ELF-1 (cell line): ENCODE measurements around the gene TECPR1.

Experiments
- DNase-seq: peaks from one replicate; pipeline ENCODE4 v3.0.0-alpha.2; 2016; ENCODE audit warnings: low read depth, low spot score

Gene TECPR1

GRCh38 chr7:98211221-98211675 is 40.8 kb downstream of the TECPR1 start, which contains the start of gene BHLHA15:
TSS of gene BHLHA15 (plus strand) at chr7:98211439. CDS start at chr7:98212310, 871 bp downstream.
- no peak for DNase-seq

DNA sequence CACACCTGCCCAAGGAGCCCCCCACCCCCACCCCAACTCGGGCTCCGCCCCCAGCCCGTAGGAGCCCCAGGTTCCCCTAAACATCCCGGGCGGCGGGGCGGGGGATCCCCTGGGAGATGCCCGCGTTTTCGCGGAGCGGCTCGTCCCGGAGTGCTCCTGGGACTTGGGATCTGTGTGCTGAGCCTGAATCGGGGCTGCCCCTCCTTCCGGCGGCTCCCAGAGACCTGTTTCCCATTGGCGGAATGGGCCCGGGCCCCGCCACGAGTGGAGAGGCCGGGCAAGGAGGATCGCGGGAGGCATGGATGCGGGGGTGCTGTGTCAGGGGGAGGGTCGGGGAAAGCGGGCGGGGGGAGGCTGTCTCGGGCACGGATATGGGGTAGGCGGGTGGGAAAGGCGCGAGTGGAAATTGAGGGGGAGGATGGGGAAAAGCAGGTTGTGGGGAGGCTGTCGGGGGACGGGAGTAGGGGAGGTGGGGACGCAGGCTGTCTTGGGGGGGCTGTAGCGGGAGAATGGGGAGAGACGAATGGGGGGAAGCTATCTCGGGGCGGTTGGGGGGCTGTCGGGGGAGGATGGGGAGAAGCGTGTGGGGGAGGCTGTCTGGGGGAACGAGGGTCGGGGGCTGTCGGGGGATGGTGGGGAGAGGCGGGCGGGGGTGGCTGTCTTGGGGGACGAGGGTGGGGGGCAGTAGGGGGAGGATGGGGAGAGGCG is 41.4 kb downstream of the TECPR1 start:
- DNase-seq, result no peak

DNA sequence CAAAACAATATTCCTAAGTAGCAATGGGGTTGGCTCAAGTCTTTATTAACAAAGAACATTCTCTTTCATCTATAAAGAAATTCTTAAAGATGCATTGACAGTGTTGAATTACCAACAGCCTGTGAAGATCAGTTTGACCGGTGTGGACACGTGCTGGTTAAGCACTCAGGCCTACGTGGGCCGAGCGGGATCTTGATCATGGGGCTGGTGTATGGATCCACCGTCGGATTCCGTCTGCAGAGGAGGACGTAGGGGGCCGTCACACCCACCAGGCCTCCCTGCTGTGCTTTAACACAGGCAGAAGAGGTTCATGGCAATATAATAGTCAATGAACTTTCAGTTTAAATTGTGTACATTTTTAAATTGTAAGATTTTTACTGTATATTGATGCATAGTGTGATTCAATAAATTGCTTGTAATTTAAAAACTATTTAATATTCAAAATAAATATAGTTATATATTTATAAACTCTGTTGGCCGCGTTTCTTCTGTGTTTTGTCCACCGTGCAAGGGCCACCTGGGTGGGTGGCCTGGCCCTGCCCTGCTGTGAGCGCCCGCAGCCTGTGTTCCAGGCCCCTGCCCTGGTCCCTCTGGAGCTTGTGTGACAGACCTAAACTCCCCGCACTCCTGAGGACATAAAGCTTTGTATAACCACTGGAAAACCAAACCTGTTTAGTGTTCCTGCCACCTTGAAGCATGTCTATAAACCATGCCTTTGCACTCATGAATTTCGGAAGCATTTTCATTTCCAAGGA is 42.7 kb downstream of the TECPR1 start:
- no peak for DNase-seq

DNA sequence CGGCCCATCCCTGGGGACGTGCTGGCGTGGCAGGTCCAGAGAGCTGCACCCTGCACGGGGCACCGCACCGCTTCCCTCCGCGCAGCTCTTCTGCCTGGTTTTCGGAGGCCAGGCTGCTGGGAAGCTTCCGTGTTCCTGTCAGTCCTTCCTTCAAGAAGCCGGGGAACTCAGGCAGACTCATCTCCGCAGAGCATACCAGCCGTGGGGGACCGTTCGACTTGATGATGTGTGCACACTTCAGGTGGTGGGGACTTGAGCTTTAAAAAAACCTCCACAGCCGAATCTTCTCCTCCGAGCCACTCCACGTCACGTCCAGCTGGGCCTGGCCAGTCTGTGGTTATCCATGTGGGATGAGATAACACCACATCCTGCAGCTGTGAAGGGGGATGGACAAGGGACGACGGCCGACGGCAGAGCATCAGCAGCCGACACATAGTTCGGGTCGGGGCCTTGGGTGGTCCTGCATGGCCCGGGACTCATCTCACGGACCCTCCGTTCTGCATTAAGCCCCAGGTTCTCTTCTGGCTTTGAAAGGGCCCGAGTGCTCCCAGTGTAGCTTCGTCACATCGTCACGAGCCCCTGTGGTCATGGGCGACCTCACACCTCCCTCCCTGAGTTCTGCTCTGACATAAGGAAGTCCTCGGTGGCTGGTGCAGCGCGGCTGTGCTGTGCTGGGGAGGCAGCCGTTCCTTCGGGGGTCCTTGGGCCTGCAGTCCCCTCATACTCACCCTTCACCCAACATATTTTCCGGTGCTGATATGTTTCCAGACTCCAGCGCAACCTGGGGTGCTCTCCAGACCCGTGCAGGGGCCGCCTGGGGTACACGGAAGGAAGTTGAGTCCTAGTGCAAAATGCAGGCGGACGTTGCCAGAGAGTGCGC is 45.3 kb downstream of the TECPR1 start:
- no peak for DNase-seq

- DNase-seq, result no peak
Observed at GRCh38 chr7:98205162-98205845, 46.7 kb downstream of the TECPR1 start.

- no peak for DNase-seq
Observed at GRCh38 chr7:98204670-98205069, 47.4 kb downstream of the TECPR1 start.

GRCh38 chr7:98203964-98204605 is 47.9 kb downstream of the TECPR1 start:
- DNase-seq, result no peak

DNA sequence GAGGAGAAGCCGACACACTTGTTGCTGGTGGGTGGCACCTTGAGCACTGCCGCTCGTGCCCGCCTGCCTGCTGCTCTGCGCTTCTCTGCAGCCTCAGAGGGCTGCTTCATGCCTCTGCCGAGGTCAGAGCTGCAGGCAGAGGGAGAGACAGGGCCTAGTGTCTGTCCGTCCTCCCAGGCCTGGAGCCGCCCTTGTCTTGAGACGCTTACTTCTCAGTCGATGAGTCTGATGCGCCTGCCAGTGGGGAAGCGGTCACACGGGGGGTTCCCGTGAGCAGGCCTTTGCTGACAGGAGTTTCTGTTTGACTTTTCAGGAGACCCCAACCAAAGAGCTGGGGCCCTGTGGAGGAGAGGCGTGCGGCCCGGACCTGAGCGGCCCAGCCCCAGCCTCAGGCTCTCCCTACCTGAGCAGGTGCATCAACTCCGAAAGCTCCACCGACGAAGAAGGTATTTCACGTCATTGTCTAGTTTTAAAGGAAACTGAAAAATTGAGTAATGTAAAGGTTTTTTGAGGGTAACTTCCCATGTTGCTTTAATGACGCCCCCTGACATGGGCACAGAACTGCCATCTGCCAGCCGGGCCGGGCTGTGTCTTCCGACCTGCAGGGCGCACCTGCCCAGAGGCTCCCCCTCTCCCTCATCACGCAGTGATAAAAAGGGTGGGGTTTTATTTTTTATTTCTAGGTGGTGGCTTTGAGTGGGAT is 48.6 kb downstream of the TECPR1 start:
- no peak for DNase-seq

DNA sequence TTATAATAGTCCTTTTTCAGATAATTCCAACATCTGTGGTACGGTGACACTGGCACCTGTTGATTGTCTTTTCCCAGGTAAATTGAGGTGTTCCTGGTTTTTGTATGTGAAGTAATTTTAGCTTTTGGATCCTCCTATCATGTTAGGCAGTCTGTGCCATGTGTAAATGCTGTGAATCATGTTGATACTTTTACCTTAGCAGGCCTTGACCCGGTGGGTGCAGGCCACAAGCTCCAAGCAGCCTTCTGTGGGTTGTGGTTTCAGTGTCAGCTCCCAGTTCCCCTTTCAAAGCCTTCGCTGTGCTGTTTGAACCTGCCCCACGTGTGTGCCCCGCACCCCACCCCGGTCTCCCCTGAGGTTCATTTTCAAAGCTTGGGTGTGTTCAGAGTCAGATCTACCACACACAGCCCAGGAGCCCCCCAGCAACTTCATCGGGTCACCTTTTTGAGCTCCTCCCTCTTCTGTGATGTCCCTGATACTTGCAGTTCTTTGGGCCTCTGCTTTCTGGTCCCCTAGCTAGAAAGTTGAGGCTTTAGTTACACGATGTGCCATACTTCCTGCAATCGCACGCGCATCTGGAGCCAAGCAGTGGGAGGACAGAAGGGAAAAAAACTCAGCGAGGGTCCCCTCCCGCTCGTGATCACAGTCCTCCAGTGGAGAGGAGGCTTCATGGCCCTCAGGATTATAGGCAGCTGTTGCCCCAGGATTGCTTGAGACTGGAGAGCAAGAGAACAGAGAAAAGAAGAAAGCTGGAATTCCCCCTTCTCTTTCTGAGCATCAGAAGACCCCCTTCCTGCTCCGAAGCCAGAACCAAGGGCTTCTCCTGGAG is 49.5 kb downstream of the TECPR1 start:
- DNase-seq, result no peak

- no peak for DNase-seq
Observed at GRCh38 chr7:98200364-98200763, 51.7 kb downstream of the TECPR1 start.

GRCh38 chr7:98199131-98199530 is 52.9 kb downstream of the TECPR1 start:
- no peak for DNase-seq

DNA sequence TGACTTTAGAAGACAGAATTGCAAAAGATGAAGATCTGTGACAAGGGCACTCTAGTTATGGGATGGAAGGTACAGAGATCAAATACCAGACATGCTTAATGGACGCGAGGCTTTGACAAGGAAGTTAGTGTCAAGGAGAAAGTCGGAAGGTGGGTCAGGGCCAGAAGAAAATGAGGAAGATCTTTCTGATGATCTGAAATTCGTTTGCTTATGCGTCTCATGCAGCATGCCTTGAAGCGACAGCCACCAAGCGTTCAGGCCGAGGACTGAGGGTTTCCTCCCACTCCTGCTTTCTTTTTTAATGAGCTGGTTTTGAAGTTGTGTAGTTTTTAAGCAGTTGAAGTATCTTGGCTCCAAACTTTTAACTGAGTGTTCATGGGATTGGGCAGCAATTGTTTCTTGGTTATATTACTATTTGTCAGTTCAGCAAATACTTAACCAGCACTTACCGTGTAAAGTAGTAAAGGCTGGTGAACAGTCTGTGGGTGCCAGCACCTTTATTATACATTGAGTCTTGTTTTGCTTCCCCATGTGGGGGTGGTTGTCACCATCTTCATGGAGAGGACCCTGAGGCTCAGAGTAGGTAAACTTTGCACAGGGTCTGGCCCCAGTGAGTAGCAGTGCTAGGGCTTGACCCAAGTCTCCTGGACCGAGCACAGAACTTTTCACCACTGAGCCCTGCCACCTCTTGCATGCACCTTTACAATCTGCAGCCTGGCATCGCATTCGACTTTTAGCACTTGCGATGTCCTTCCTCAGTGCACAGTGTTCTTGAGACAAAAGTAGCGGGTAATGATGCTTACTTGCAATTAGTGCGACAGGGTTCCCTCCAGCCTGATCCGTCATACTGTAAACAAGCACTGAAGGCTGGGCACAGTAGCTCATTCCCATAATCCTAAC is 55.1 kb downstream of the TECPR1 start:
- no peak for DNase-seq

GRCh38 chr7:98194672-98195457 is 57.2 kb downstream of the TECPR1 start:
- DNase-seq, result no peak

DNA sequence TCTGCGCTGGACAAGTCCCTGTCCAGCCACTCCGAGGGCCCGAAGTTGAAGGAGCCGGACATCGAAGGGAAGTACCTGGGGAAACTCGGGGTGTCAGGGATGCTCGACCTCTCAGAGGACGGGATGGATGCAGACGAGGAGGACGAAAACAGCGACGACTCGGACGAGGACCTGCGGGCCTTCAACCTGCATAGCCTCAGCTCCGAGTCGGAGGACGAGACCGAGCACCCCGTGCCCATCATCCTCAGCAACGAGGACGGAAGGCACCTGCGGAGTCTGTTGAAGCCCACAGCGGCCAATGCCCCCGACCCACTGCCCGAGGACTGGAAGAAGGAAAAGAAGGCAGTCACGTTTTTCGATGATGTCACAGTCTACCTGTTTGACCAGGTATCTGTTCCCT is 57.8 kb downstream of the TECPR1 start:
- no peak for DNase-seq

DNA sequence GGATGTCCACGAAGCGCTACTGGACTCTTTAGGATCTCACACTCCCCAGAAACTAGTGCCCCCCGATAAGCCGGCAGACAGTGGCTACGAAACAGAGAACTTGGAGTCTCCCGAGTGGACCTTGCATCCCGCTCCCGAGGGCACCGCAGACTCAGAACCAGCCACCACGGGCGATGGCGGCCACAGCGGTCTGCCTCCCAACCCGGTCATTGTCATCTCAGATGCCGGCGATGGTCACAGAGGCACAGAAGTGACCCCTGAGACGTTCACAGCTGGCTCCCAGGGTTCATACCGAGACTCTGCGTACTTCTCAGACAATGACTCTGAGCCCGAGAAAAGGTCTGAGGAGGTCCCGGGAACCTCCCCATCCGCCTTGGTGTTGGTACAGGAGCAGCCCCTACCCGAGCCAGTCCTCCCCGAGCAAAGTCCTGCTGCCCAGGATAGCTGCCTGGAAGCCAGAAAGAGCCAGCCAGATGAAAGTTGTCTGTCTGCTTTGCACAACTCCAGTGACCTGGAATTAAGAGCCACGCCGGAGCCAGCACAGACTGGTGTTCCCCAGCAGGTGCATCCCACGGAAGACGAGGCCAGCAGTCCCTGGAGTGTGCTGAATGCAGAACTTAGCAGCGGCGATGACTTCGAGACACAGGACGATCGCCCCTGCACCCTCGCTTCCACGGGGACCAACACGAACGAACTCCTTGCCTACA is 58.4 kb downstream of the TECPR1 start:
- DNase-seq, result no peak

DNA sequence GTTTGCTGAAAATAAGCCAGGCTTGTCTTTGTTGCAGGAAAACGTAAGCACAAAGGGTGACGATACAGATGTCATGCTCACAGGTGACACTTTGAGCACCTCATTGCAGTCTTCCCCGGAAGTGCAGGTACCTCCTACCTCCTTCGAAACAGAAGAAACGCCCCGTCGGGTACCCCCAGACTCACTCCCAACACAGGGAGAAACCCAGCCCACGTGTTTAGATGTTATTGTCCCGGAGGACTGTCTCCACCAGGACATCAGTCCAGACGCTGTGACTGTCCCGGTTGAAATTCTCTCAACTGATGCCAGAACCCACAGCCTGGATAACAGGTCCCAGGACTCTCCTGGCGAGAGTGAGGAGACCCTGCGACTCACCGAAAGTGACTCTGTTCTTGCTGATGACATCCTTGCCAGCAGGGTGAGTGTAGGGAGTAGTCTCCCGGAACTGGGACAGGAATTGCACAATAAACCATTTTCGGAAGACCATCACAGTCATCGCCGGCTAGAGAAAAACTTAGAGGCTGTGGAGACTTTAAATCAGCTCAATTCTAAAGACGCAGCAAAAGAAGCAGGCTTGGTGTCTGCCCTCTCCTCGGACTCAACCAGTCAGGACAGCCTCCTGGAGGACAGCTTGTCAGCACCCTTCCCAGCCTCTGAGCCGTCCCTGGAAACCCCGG is 59.1 kb downstream of the TECPR1 start:
- DNase-seq, result no peak
